OCI-LY7 (cell line): ENCODE data around the gene S100A2. TPM values are rescaled to one million over a fixed set of nuclear protein-coding genes. Genes with fewer than 3 reads are reported as not detected.

ENCODE experiments used
- BruUV-seq: library from RNA; stranded (reverse); fragments of 400-500 nt; replicated peaks from 2 replicates; lab custom pipeline; 2021; lab: Mats Ljungman, UMichigan
- CTCF ChIA-PET: fragments of 300-600 bp; sonication (Branson Sonifier 250); formaldehyde crosslinking; loops from one replicate; lab custom pipeline; 2022; ENCODE audit warnings: antibody characterized with exemption; ENCODE audit not compliant: unreplicated experiment; lab: Charles Lee
- POLR2A ChIA-PET: fragments of 300-600 bp; sonication (Branson Sonifier 250); formaldehyde crosslinking; loops from one replicate; lab custom pipeline; 2022; ENCODE audit warnings: antibody characterized with exemption; lab: Charles Lee
- DNase-seq: peaks from one replicate; pipeline ENCODE4 v3.0.0-alpha.2; 2015; ENCODE audit warnings: low spot score
- H2AFZ ChIP-seq: fragments of 200-600 bp; sonication (generic), shearing (Covaris generic); 2 replicates; pipeline ENCODE4 v1.6.1; 2014; ENCODE audit warnings: mild to moderate bottlenecking, antibody characterized with exemption, low read length, moderate library complexity
- H3K27ac ChIP-seq: fragments of 200-600 bp; sonication (generic); 2 replicates; pipeline ENCODE4 v1.5.1; 2014; ENCODE audit warnings: mixed run types, low read depth, mild to moderate bottlenecking, moderate library complexity, low read length, inconsistent platforms; ENCODE audit not compliant: poor library complexity, severe bottlenecking
- H3K36me3 ChIP-seq: fragments of 200-600 bp; sonication (generic); 2 replicates; pipeline ENCODE4 v1.6.1; 2014; ENCODE audit warnings: mild to moderate bottlenecking, antibody characterized with exemption, low read length, moderate library complexity, mixed read lengths; ENCODE audit not compliant: insufficient read depth
- H3K4me1 ChIP-seq: fragments of 200-600 bp; sonication (generic); 2 replicates; pipeline ENCODE4 v1.5.1; 2014; ENCODE audit warnings: mild to moderate bottlenecking, low read length; ENCODE audit not compliant: insufficient read depth, poor library complexity, severe bottlenecking
- H3K4me2 ChIP-seq: fragments of 200-600 bp; sonication (generic); 2 replicates; pipeline ENCODE4 v1.6.1; 2014; ENCODE audit warnings: mild to moderate bottlenecking, low read length
- H3K4me3 ChIP-seq: fragments of 200-600 bp; sonication (generic); 2 replicates; pipeline ENCODE4 v1.5.1; 2014; ENCODE audit warnings: mild to moderate bottlenecking, low read depth, low read length; ENCODE audit not compliant: poor library complexity, severe bottlenecking
- H3K79me2 ChIP-seq: fragments of 200-600 bp; sonication (generic); 2 replicates; pipeline ENCODE4 v1.6.1; 2016; ENCODE audit warnings: low read depth, mild to moderate bottlenecking, low read length, moderate library complexity, mixed read lengths; ENCODE audit not compliant: insufficient read depth
- H3K9me2 ChIP-seq: fragments of 200-600 bp; sonication (generic); 2 replicates; pipeline ENCODE4 v1.6.1; 2016; ENCODE audit warnings: mild to moderate bottlenecking, low read length, mixed read lengths; ENCODE audit not compliant: insufficient read depth
- H3K9me3 ChIP-seq: fragments of 200-600 bp; sonication (generic); 2 replicates; pipeline ENCODE4 v1.6.1; 2014; ENCODE audit warnings: mild to moderate bottlenecking, mixed run types, low read length, mixed read lengths
- H4K20me1 ChIP-seq: fragments of 200-600 bp; sonication (generic); 2 replicates; pipeline ENCODE4 v1.6.1; 2014; ENCODE audit warnings: mild to moderate bottlenecking, antibody characterized with exemption, low read length, moderate library complexity, mixed read lengths; ENCODE audit not compliant: insufficient read depth
- CTCF ChIP-seq: fragments of 200-600 bp; sonication (generic); conservative IDR thresholded peaks from 2 replicates; pipeline ENCODE4 v1.5.1; 2014; ENCODE audit warnings: mild to moderate bottlenecking, antibody characterized with exemption, low read length, moderate library complexity, mixed read lengths
- EZH2phosphoT487 ChIP-seq: fragments of 200-600 bp; sonication (generic); IDR thresholded peaks from 2 replicates; pipeline ENCODE4 v1.6.1; 2018; ENCODE audit warnings: low read depth, borderline replicate concordance, mild to moderate bottlenecking, mixed run types, antibody characterized with exemption, low read length, moderate library complexity, mixed read lengths
- intact Hi-C: fragments of 100-400 bp; cut with micrococcal nuclease; formaldehyde crosslinking; loops from one replicate; pipeline ENCODE4 v1.10.0; 2022; ENCODE audit not compliant: unreplicated experiment
- total RNA-seq, 2 experiments: library from RNA; depleted of rRNA in 1 of 2; stranded (reverse); fragments of >200 nt in 1 of 2; shearing (Covaris generic) in 1 of 2; gene quantifications; 2 replicates each; pipeline ENCODE4 v1.2.3, GENCODE V29; 2014 to 2022

S100A2 gene
- total RNA-seq, 2 experiments from 2014 or later = 1.4 TPM; not detected in 1

- intact Hi-C loops = no loop called here
- H3K27ac ChIP-seq = no peak overlapping the region
- CTCF ChIA-PET = interaction anchor here (0.5 kb wide), 1 partner anchor 1403 kb away, joined by 5 read pairs; no protein-coding TSS in a partner anchor
- BruUV-seq = no TSS peak
- TF ChIP-seq EZH2phosphoT487 = no peak
- no peaks in the 10 kb centered on the region for H3K36me3 ChIP-seq
- H3K9me2 ChIP-seq = no peaks in the 10 kb centered on the region
- H3K4me2 ChIP-seq = no peak overlapping the region
- no peaks in the 10 kb centered on the region for H3K4me1 ChIP-seq
- H3K79me2 ChIP-seq = no peaks in the 10 kb centered on the region
- no peak for DNase-seq
- H4K20me1 ChIP-seq = no peaks in the 10 kb centered on the region
- POLR2A ChIA-PET = interaction anchor here (0.7 kb wide), 1 partner anchor 50 kb away, joined by 5 read pairs; no protein-coding TSS in a partner anchor
- H3K9me3 ChIP-seq = no peaks in the 10 kb centered on the region
- no peak overlapping the region for H2AFZ ChIP-seq
- no peak overlapping the region for H3K4me3 ChIP-seq
Observed at GRCh38 chr1:153560241-153560640, 5.4 kb downstream of the S100A2 start.

GRCh38 chr1:153557877-153558276, 7.8 kb downstream of the S100A2 start:
- DNase-seq = no peak
- Histone ChIP-seq H2AFZ (no peak overlapping the region), H3K27ac (no peak overlapping the region), H3K4me2 (no peak overlapping the region), H3K4me1 (no peaks in the 10 kb centered on the region), H3K9me3 (no peaks in the 10 kb centered on the region), H3K36me3 (no peaks in the 10 kb centered on the region), H3K4me3 (no peak overlapping the region), H3K9me2 (no peaks in the 10 kb centered on the region), H4K20me1 (no peaks in the 10 kb centered on the region), H3K79me2 (no peaks in the 10 kb centered on the region)
- no peak for TF ChIP-seq CTCF
- TF ChIP-seq EZH2phosphoT487 = no peak
- intact Hi-C loops = no loop called here
- ChIA-PET POLR2A (interaction anchor here (0.6 kb wide), 1 partner anchor 35 kb away, joined by 3 read pairs; no protein-coding TSS in a partner anchor), CTCF (interaction anchor here (0.6 kb wide), 1 partner anchor 683 kb away, joined by 3 read pairs; no protein-coding TSS in a partner anchor)
- no TSS peak for BruUV-seq

- Histone ChIP-seq H3K9me2 (no peaks in the 10 kb centered on the region), H3K79me2 (no peaks in the 10 kb centered on the region), H3K4me3 (no peak overlapping the region), H3K36me3 (no peaks in the 10 kb centered on the region), H4K20me1 (no peaks in the 10 kb centered on the region), H3K9me3 (no peaks in the 10 kb centered on the region), H3K27ac (no peak overlapping the region), H3K4me2 (no peak overlapping the region), H3K4me1 (no peaks in the 10 kb centered on the region), H2AFZ (no peak overlapping the region)
- TF ChIP-seq EZH2phosphoT487 (no peak), CTCF (no peak)
- POLR2A ChIA-PET = interaction anchor here (0.7 kb wide), 2 partner anchors 100 to 836 kb away, joined by 3 read pairs; no protein-coding TSS in a partner anchor
- BruUV-seq = no TSS peak
- no peak for DNase-seq
- intact Hi-C loops = no loop called here
- CTCF ChIA-PET = no interaction called here
Observed at GRCh38 chr1:153556348-153556747, 9.3 kb downstream of the S100A2 start.
